Measurements from ENCODE around the gene SORT1. TPM values are rescaled to one million over a fixed set of nuclear protein-coding genes. Genes with fewer than 3 reads are reported as not detected.

SORT1 gene
- total and polyA plus RNA-seq, 4 donors, result 1.0 to 10.6 (median 3.4) TPM

- no peak for DNase-seq (ENCODE audit: low spot score)
- no peaks in the 10 kb centered on the region for H3K9me3 ChIP-seq (ENCODE audit: control insufficient read depth in 4 of 4, low read length in 3 of 4)
- H3K4me3 ChIP-seq (ENCODE audit: low read depth in 1 of 3, low read length in 3 of 3), result no peak overlapping the region
- WGBS, result 85% methylated on average over 6 of the region's 6 CpGs
- TF ChIP-seq RXRA (IDR thresholded peaks at IDR 0.05), result no peak
- no peak for TF ChIP-seq HNF4A (conservative IDR thresholded peaks at IDR 0.05)
- TF ChIP-seq NR2F2 (IDR thresholded peaks at IDR 0.05), result no peak
- TF ChIP-seq CTCF (IDR thresholded peaks at IDR 0.05; ENCODE audit: low read depth, low read length, missing input control), result no peak
- TF ChIP-seq TAF1 (conservative IDR thresholded peaks at IDR 0.05), result no peak
- no peak for TF ChIP-seq YY1 (IDR thresholded peaks at IDR 0.05)
- TF ChIP-seq GABPA (IDR thresholded peaks at IDR 0.05 in 1 of 2, conservative IDR thresholded peaks at IDR 0.05 in 1 of 2), result no peak
- no peak for TF ChIP-seq MAX (IDR thresholded peaks at IDR 0.05)
- TF ChIP-seq EGR1 (IDR thresholded peaks at IDR 0.05; ENCODE audit: low read depth in 2 of 2), result no peak
- no peak for TF ChIP-seq FOXA2 (IDR thresholded peaks at IDR 0.05)
- no peak for TF ChIP-seq SP1 (IDR thresholded peaks at IDR 0.05)
- no peak for TF ChIP-seq FOXA1 (IDR thresholded peaks at IDR 0.05)
- TF ChIP-seq RAD21 (IDR thresholded peaks at IDR 0.05), result no peak
- TF ChIP-seq HNF4G (IDR thresholded peaks at IDR 0.05), result no peak
- TF ChIP-seq ZBTB33 (IDR thresholded peaks at IDR 0.05), result no peak
- TF ChIP-seq ATF3 (IDR thresholded peaks at IDR 0.05), result no peak
- H3K36me3 ChIP-seq (ENCODE audit: control insufficient read depth in 4 of 4, insufficient read depth in 3 of 4, low read depth in 1 of 4, low read length in 3 of 4), result no peaks in the 10 kb centered on the region
- peaks cover 0 to 4% (median 3%) of the 10 kb centered on the region in 4 donors for H3K4me1 ChIP-seq (ENCODE audit: control insufficient read depth in 4 of 4, insufficient read depth in 4 of 4, low read length in 3 of 4)
- no peak overlapping the region for H3K9ac ChIP-seq (ENCODE audit: low read depth in 1 of 2, low read length in 2 of 2)
- H3K27me3 ChIP-seq (ENCODE audit: control insufficient read depth in 4 of 4, insufficient read depth in 4 of 4, low read length in 3 of 4), result no peaks in the 10 kb centered on the region
- no peak overlapping the region for H3K27ac ChIP-seq (ENCODE audit: low read depth in 1 of 2, low read length in 2 of 2)
Measured at GRCh38 chr1:109369167-109369746, 28.5 kb downstream of the SORT1 start.

- no peak for TF ChIP-seq RXRA (IDR thresholded peaks at IDR 0.05)
Measured at GRCh38 chr1:109368464-109368863, 29.3 kb downstream of the SORT1 start.

More at GRCh38 chr1:109368464-109368863, 29.3 kb downstream of the SORT1 start:
- DNase-seq (ENCODE audit: low spot score), result no peak
- no peak overlapping the region for H3K27ac ChIP-seq (ENCODE audit: low read depth in 1 of 2, low read length in 2 of 2)
- no peaks in the 10 kb centered on the region for H3K9me3 ChIP-seq (ENCODE audit: control insufficient read depth in 4 of 4, low read length in 3 of 4)
- H3K27me3 ChIP-seq (ENCODE audit: control insufficient read depth in 4 of 4, insufficient read depth in 4 of 4, low read length in 3 of 4), result no peaks in the 10 kb centered on the region
- H3K4me1 ChIP-seq (ENCODE audit: control insufficient read depth in 4 of 4, insufficient read depth in 4 of 4, low read length in 3 of 4), result peaks cover 0 to 4% (median 3%) of the 10 kb centered on the region in 4 donors
- no peak overlapping the region for H3K9ac ChIP-seq (ENCODE audit: low read depth in 1 of 2, low read length in 2 of 2)
- WGBS, result 92% methylated on average over 1 of the region's 1 CpG
- no peak overlapping the region for H3K4me3 ChIP-seq (ENCODE audit: low read depth in 1 of 3, low read length in 3 of 3)
- no peaks in the 10 kb centered on the region for H3K36me3 ChIP-seq (ENCODE audit: control insufficient read depth in 4 of 4, insufficient read depth in 3 of 4, low read depth in 1 of 4, low read length in 3 of 4)

Data from liver (tissue), 9 donors.